Astrocyte of the spinal cord (primary cell): ENCODE data around the gene COPS7A.

Experiments used
- DNase-seq: peaks from one replicate; pipeline ENCODE4 v3.0.0; 2011; ENCODE audit warnings: low read depth, low spot score
- H3K4me3 ChIP-seq: 2 replicates; pipeline ENCODE4 v1.5.1; 2011; ENCODE audit warnings: low read depth, mild to moderate bottlenecking, low read length, moderate library complexity
- CTCF ChIP-seq: IDR thresholded peaks from 2 replicates; pipeline ENCODE4 v1.5.1; 2012; ENCODE audit warnings: low read depth, mild to moderate bottlenecking, low read length, inconsistent platforms
- in situ Hi-C: cut with HindIII; loops from 2 replicates; pipeline ENCODE4 v1.10.0; 2017; ENCODE audit warnings: low sequenced_read_pairs

COPS7A gene

GRCh38 chr12:6691473-6691872 is 32.4 kb upstream of the COPS7A start:
- no peak overlapping the region for H3K4me3 ChIP-seq
- peak; percentile 12 for DNase-seq
- no peak for TF ChIP-seq CTCF
- in situ Hi-C loops = no loop called here

- no peak overlapping the region for H3K4me3 ChIP-seq
- no peak for TF ChIP-seq CTCF
- no peak for DNase-seq
- in situ Hi-C loops = no loop called here
Observed at GRCh38 chr12:6692888-6693287, 31.0 kb upstream of the COPS7A start.

DNA sequence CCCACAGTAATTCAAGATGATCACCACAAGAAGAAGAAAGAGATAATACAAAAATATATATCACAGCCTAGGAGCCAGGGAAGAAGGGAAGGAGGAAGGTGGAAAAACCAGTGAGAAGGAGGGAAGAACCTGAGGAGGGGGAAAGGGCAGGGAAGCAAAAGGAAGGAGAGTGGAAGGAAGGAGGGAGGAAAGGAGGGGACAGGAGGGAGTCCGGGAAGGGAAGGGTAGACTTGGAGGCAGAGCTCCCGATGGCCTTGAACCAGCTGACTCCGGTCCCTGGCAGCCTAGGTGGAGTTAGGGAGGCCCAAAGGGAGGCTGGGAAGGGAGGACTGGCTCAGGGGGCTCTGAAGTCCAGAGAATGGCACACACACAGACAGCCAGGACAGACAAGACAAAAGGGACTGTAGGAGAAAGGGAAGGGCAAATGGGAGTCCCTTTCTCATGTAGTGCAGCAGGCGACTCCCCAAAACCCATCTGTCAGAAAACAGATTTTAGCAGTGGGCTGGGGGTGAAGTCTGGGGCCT is 30.0 kb upstream of the COPS7A start:
- DNase-seq = no peak
- in situ Hi-C loops = no loop called here
- no peak for TF ChIP-seq CTCF
- no peak overlapping the region for H3K4me3 ChIP-seq

GRCh38 chr12:6694701-6695100 is 29.1 kb upstream of the COPS7A start:
- no peak for DNase-seq
- in situ Hi-C loops = no loop called here
- H3K4me3 ChIP-seq = no peak overlapping the region
- no peak for TF ChIP-seq CTCF

DNA sequence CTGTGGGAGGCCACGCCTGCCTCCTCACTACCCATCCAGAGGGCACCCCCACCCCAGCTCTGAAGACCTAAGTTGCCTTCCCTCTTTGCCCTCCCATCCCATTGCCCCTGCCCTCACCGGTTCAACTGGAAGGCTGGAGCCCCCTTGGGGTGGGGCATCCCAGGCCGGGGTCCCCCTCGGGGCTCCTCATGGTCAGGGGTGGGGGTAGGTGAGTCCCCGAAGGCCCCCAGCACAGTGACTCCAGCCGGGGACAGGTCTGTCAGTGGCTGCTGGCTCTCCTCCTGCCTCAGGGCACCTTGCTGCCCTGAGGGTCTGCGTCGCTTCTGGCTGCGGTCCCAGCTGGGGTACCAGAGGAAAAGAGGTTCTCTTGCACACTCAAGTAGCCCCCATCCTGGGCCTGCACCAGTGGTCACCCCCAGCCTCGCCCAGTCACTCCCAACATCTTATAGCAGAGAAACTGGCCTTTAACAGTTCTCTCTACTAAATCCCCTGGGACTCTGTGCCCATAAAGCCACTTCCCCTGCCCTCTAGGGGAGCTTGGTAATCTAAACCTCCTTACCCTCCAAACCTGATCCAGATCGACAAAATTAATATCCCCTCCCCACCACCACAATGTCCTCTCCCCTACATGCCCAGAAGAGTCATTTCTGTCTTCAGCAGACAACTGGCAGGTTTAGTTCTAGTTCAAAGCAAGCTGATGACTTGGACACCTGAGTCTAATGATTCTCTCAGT is 28.4 kb upstream of the COPS7A start:
- no peak overlapping the region for H3K4me3 ChIP-seq
- no peak for TF ChIP-seq CTCF
- DNase-seq = no peak
- in situ Hi-C loops = no loop called here

DNA sequence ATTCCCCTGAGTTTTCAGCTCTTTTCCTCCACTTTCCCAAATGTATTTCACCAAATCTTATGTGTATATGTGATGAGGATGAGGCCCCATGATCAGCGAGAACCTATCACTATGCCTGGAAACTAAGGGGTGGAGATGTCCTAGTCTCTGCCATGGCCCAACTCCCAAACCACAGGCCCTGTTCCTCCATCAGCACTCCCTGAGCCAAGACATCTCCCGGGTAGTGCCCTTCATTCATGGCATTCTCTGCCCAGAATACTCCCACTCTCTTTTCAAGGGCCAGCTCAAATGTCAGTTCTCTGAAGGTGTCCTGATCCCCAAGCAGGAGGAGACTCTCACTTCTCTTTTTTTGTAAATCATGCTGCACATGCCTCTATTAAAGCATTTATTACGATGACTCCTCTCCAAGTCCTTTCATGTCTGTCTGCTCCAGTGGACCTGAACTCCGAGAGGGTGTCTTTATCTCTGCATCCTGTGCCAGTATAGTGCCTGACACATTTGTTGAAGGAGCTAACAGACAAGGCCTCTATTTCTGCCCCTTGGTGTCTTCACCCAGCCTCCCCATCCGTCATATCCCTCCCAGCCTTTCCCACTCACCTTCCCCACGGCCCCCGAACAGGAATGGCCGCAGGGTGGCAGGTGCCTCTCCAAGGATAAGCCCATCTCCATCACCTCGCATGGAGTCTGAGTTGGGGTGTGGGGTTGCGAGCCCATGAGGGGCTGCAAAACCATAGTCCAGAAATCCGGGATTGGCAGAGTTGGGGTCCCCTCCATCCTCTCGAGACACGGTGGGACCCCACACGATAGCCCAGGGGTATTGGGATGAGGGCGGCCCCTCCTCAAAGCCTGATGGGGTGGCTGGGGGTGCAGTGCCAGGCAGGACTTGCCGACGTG is 26.9 kb upstream of the COPS7A start:
- DNase-seq = no peak

More for the DNA sequence above, 26.9 kb upstream of the COPS7A start:
- H3K4me3 ChIP-seq = no peak overlapping the region
- no peak for TF ChIP-seq CTCF
- in situ Hi-C loops = no loop called here
